Gastroesophageal sphincter (tissue), 3 donors: ENCODE measurements around the gene LRRC45.

Experiments
- CTCF ChIP-seq, 4 experiments: fragments of 200-600 bp in 2 of 4; fragments of 450-650 bp in 2 of 4; sonication (generic) in 1 of 4; IDR thresholded peaks; one replicate each; pipeline ENCODE4 v1.5.1; 2017 to 2019; ENCODE audit warnings: antibody characterized with exemption in 4 of 4, mild to moderate bottlenecking in 2 of 4, moderate library complexity in 2 of 4
- EP300 ChIP-seq: sonication (generic); formaldehyde crosslinking; IDR thresholded peaks from one replicate; pipeline ENCODE4 v1.6.1; 2017; ENCODE audit warnings: antibody characterized with exemption, mild to moderate bottlenecking

DNA sequence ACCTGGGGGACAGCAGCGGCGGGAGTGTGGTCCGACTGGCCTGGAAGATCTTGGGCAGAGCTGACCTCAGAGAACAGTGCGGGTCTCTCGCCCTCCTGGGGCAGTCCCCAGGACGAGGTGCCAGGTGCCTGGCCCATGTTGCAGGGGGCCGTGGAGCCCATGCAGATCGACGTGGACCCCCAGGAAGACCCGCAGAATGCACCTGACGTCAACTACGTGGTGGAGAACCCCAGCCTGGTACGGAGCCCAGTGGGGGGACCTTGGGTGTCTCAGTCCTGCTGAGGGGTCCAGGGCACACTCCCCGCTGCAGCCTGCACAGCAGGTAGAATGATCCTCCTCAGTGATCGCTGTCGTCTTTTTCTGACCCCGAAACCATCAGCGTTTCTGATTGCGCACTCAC lies 30.0 kb downstream of the LRRC45 start:
- TF ChIP-seq CTCF (IDR thresholded peaks at IDR 0.05) (no peak), EP300 (no peak)
